Keratinocyte (primary cell): ENCODE data around the gene CLEC2A. TPM values are rescaled to one million over a fixed set of nuclear protein-coding genes. Genes with fewer than 3 reads are reported as not detected.

ENCODE experiments used
- DNase-seq: peaks from one replicate; pipeline ENCODE4 v3.0.0-alpha.2; 2011; ENCODE audit warnings: low read depth, missing footprints, low spot score
- FAIRE-seq: peaks from 2 replicates; lab custom pipeline; 2011; peaks lifted over from hg19 to GRCh38; lab: Jason Lieb, UNC
- H2AFZ ChIP-seq: 2 replicates; pipeline ENCODE4 v1.6.0; 2012; ENCODE audit warnings: low read length, control low read depth, inconsistent platforms; ENCODE audit not compliant: control insufficient read depth
- H3K27ac ChIP-seq: 2 replicates; pipeline ENCODE4 v1.5.1; 2011; ENCODE audit warnings: low read length; ENCODE audit not compliant: control insufficient read depth, insufficient read depth
- H3K27me3 ChIP-seq: 3 replicates; pipeline ENCODE4 v1.6.0; 2011; ENCODE audit warnings: low read length; ENCODE audit not compliant: control insufficient read depth, insufficient read depth; ENCODE audit errors: extremely low read depth
- H3K36me3 ChIP-seq, 2 experiments: 2 replicates in 1 of 2; 3 replicates in 1 of 2; pipeline ENCODE4 v1.5.1; 2011; ENCODE audit warnings: low read length in 2 of 2, mild to moderate bottlenecking in 1 of 2; ENCODE audit not compliant: control insufficient read depth in 2 of 2, insufficient read depth in 2 of 2; ENCODE audit errors: extremely low read depth in 1 of 2
- H3K4me1 ChIP-seq: 3 replicates; pipeline ENCODE4 v1.5.1; 2011; ENCODE audit warnings: low read length; ENCODE audit not compliant: control insufficient read depth, insufficient read depth; ENCODE audit errors: extremely low read depth
- H3K4me2 ChIP-seq: 3 replicates; pipeline ENCODE4 v1.6.0; 2011; ENCODE audit warnings: low read depth, low read length; ENCODE audit not compliant: control insufficient read depth, insufficient read depth; ENCODE audit errors: extremely low read depth
- H3K4me3 ChIP-seq, 3 experiments: fragments of 200-600 bp in 1 of 3; sonication (generic) in 1 of 3; 2 replicates in 2 of 3; 3 replicates in 1 of 3; pipeline ENCODE4 v1.5.1; 2011 to 2016; ENCODE audit warnings: low read length in 3 of 3, mild to moderate bottlenecking in 3 of 3, control low read depth in 2 of 3, inconsistent platforms in 1 of 3, low read depth in 1 of 3, mixed read lengths in 1 of 3, mixed run types in 1 of 3, moderate library complexity in 1 of 3; ENCODE audit not compliant: control insufficient read depth in 2 of 3, insufficient read depth in 2 of 3; ENCODE audit errors: extremely low read depth in 1 of 3
- H3K79me2 ChIP-seq: 2 replicates; pipeline ENCODE4 v1.6.0; 2012; ENCODE audit warnings: low read length; ENCODE audit not compliant: control insufficient read depth, insufficient read depth
- H3K9ac ChIP-seq: 3 replicates; pipeline ENCODE4 v1.6.0; 2011; ENCODE audit warnings: low read length; ENCODE audit not compliant: control insufficient read depth, insufficient read depth; ENCODE audit errors: extremely low read depth
- H3K9me1 ChIP-seq: 3 replicates; pipeline ENCODE4 v1.6.0; 2011; ENCODE audit warnings: low read length; ENCODE audit not compliant: control insufficient read depth, insufficient read depth; ENCODE audit errors: extremely low read depth
- H3K9me3 ChIP-seq: 2 replicates; pipeline ENCODE4 v1.5.1; 2012; ENCODE audit warnings: low read depth, low read length; ENCODE audit not compliant: control insufficient read depth
- H4K20me1 ChIP-seq: 3 replicates; pipeline ENCODE4 v1.6.0; 2011; ENCODE audit warnings: low read length; ENCODE audit not compliant: control insufficient read depth, insufficient read depth; ENCODE audit errors: extremely low read depth
- EZH2 ChIP-seq: IDR thresholded peaks from one replicate; pipeline ENCODE4 v1.6.1; 2012; ENCODE audit warnings: inconsistent platforms, mild to moderate bottlenecking, low read length, moderate library complexity
- dilution Hi-C: fragments of 300-500 bp; cut with MboI; formaldehyde crosslinking; loops from one replicate; pipeline ENCODE4 v1.7.0; 2020; ENCODE audit warnings: low sequenced_read_pairs; ENCODE audit not compliant: extremely low pct_ligation_motif_present
- polyA plus RNA-seq, 5 experiments: library from polyadenylated mRNA; depleted of rRNA in 3 of 5; stranded (reverse) in 3 of 5; stranded (forward) in 1 of 5; unstranded in 1 of 5; fragments of >200 nt; gene quantifications; 1 replicate in 1 of 5; 2 replicates in 3 of 5; 3 replicates in 1 of 5; pipeline versions ENCODE4 v1.2.1 to v1.2.3, GENCODE V29; 2011 to 2012; ENCODE audit warnings: missing spikeins in 2 of 5, low read depth in 1 of 5, low replicate concordance in 1 of 5
- TF ChIP-seq, protein P1 (sequence below), 3 experiments: IDR thresholded peaks in 1 of 3; conservative IDR thresholded peaks in 1 of 3; optimal IDR thresholded peaks in 1 of 3; 2 replicates in 2 of 3; 3 replicates in 1 of 3; pipeline versions ENCODE3 to v1.5.1; 2011; ENCODE audit warnings: low read length in 3 of 3, mild to moderate bottlenecking in 3 of 3, moderate library complexity in 2 of 3, control low read depth in 1 of 3, inconsistent platforms in 1 of 3; ENCODE audit not compliant: insufficient read depth in 2 of 3; ENCODE audit errors: extremely low read depth in 1 of 3

CLEC2A gene
- polyA plus RNA-seq, 1 donor (not counting 4 experiments of a cell fraction or from before 2014, with no cell fraction given), result 0.88 TPM

DNA sequence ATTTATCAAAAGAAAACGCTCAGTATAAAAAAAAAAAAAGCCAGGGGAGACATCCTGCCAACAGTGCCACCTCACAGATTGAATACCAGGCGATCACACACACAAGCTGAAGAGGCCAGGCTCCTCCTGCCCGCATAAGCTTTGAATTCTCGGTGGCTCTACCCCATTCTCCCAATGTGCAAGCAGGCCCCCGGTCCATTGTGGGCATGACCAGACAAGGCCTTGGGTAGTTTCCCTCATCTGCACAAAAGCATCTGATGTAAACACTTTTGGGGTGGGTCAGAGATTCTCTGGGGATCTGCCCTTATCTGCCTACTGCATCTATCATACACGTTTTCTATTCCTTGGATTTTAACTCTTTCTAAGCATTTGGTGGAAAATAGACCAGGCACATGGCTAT, 34.6 kb downstream of the CLEC2A start:
- Histone ChIP-seq H2AFZ (peak overlapping the region; percentile 45), H3K27ac (peak overlapping the region; percentile 53), H4K20me1 (no peaks in the 10 kb centered on the region), H3K9me3 (peaks cover 2% of the 10 kb centered on the region), H3K9me1 (no peaks in the 10 kb centered on the region), H3K4me2 (peak overlapping the region; percentile 39), H3K36me3 (no peaks in the 10 kb centered on the region), H3K9ac (no peak overlapping the region), H3K4me1 (peaks cover 12% of the 10 kb centered on the region), H3K79me2 (no peaks in the 10 kb centered on the region), H3K4me3 (no peak overlapping the region), H3K27me3 (no peaks in the 10 kb centered on the region)
- TF ChIP-seq EZH2, result no peak
- TF ChIP-seq, protein P1, sequence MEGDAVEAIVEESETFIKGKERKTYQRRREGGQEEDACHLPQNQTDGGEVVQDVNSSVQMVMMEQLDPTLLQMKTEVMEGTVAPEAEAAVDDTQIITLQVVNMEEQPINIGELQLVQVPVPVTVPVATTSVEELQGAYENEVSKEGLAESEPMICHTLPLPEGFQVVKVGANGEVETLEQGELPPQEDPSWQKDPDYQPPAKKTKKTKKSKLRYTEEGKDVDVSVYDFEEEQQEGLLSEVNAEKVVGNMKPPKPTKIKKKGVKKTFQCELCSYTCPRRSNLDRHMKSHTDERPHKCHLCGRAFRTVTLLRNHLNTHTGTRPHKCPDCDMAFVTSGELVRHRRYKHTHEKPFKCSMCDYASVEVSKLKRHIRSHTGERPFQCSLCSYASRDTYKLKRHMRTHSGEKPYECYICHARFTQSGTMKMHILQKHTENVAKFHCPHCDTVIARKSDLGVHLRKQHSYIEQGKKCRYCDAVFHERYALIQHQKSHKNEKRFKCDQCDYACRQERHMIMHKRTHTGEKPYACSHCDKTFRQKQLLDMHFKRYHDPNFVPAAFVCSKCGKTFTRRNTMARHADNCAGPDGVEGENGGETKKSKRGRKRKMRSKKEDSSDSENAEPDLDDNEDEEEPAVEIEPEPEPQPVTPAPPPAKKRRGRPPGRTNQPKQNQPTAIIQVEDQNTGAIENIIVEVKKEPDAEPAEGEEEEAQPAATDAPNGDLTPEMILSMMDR (optimal IDR thresholded peaks at IDR 0.05 in 1 of 3, IDR thresholded peaks at IDR 0.05 in 1 of 3, conservative IDR thresholded peaks at IDR 0.05 in 1 of 3; ENCODE audit: extremely low read depth in 1 of 3, insufficient read depth in 2 of 3, low read length in 3 of 3), result no peak
- DNase-seq, result peak; percentile 41
- dilution Hi-C loops, result no loop called here
- peak; percentile 88 for FAIRE-seq

DNA sequence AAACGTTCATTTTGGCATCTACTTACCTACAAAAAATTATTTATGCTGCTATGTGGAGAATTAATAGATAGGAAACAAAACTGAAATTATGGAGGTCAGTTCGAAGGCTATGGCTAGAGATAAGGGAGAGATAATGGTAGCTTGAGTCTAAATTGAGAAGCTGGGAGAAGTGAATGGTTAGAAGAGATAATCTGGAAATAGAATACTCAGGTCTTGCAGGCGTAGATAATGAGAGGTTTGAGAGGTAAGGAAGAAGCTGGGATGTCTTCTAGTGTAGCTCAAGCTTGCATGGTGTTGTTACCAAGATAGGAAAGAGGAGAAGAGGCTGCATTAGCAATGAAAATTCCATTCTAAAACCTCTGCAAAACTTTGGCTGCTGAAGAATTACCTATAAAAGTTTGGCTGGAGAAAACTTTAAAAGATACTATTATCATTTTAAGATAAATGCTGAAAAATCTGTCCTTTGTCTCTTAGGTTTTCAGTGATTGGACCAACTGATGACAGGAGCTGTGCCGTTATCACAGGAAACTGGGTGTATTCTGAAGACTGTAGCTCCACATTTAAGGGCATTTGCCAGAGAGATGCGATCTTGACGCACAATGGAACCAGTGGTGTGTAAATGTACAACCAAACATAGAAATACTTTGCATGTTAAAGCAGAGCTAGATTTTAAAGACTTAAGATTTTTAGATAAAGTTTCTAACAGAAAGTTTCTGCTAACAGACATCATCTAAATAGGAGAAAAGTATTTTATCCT, 36.8 kb downstream of the CLEC2A start:
- Histone ChIP-seq H3K9ac (no peak overlapping the region), H3K9me3 (no peaks in the 10 kb centered on the region), H3K27ac (no peak overlapping the region), H3K36me3 (no peaks in the 10 kb centered on the region), H3K4me1 (peaks cover 12% of the 10 kb centered on the region), H4K20me1 (no peaks in the 10 kb centered on the region), H2AFZ (peak overlapping the region; percentile 20), H3K79me2 (no peaks in the 10 kb centered on the region), H3K4me3 (no peak overlapping the region), H3K27me3 (no peaks in the 10 kb centered on the region), H3K4me2 (no peak overlapping the region), H3K9me1 (no peaks in the 10 kb centered on the region)
- DNase-seq (no peak), FAIRE-seq (no peak)
- TF ChIP-seq, protein P1 (optimal IDR thresholded peaks at IDR 0.05 in 1 of 3, IDR thresholded peaks at IDR 0.05 in 1 of 3, conservative IDR thresholded peaks at IDR 0.05 in 1 of 3; ENCODE audit: extremely low read depth in 1 of 3, insufficient read depth in 2 of 3, low read length in 3 of 3), result no peak
- TF ChIP-seq EZH2, result no peak
- dilution Hi-C loops, result no loop called here
